Gastrocnemius medialis (tissue), 4 donors: Measurements from ENCODE around the gene CDCP2. TPM values are rescaled to one million over a fixed set of nuclear protein-coding genes. Genes with fewer than 3 reads are reported as not detected.
"Not testable (repeated sequence)": the region's sequence is repeated elsewhere in the genome, so short reads cannot be mapped to it uniquely, and the experiment has no call there.

ENCODE experiments used
- ATAC-seq, 2 donors: fragments of 150-250 bp; one replicate each; pipeline ENCODE4 v1.9.1; 2016
- DNase-seq, 2 donors: peaks; one replicate each; pipeline ENCODE4 v3.0.0-alpha.2; 2019
- H3K27ac ChIP-seq, 4 donors: fragments of 200-600 bp; sonication (generic); 1 replicate in 1 of 4; 2 replicates in 3 of 4; pipeline ENCODE4 v1.5.1; 2016 to 2018; ENCODE audit warnings: mild to moderate bottlenecking in 2 of 4, moderate library complexity in 1 of 4
- H3K27me3 ChIP-seq, 3 donors: fragments of 200-600 bp; sonication (generic) in 2 of 3; 1 replicate in 1 of 3; 2 replicates in 2 of 3; pipeline versions ENCODE4 v1.5.1 to v1.6.0; 2016 to 2019; ENCODE audit warnings: mild to moderate bottlenecking in 1 of 3, moderate library complexity in 1 of 3
- H3K36me3 ChIP-seq, 2 donors: fragments of 200-600 bp; sonication (generic) in 1 of 2; one replicate each; pipeline ENCODE4 v1.5.1; 2017 to 2018
- H3K4me1 ChIP-seq, 2 donors: fragments of 200-600 bp; sonication (generic) in 1 of 2; one replicate each; pipeline ENCODE4 v1.5.1; 2016 to 2017; ENCODE audit warnings: mild to moderate bottlenecking in 2 of 2
- H3K4me3 ChIP-seq, 4 donors: fragments of 200-600 bp; sonication (generic) in 3 of 4; 1 replicate in 1 of 4; 2 replicates in 3 of 4; pipeline ENCODE4 v1.5.1; 2016 to 2019; ENCODE audit warnings: mild to moderate bottlenecking in 2 of 4
- H3K9me3 ChIP-seq, 3 donors: fragments of 200-600 bp; sonication (generic) in 2 of 3; 1 replicate in 1 of 3; 2 replicates in 2 of 3; pipeline ENCODE4 v1.5.1; 2016 to 2019
- POLR2A ChIP-seq, 2 donors: fragments of 450-650 bp; IDR thresholded peaks; one replicate each; pipeline ENCODE4 v1.6.1; 2017; ENCODE audit warnings: antibody characterized with exemption in 2 of 2, mild to moderate bottlenecking in 2 of 2, moderate library complexity in 2 of 2
- in situ Hi-C, 4 donors: fragments of 200-750 bp; cut with MboI; loops; one replicate each; pipeline versions ENCODE4 v1.15.0 to v1.8.0; 2017; ENCODE audit warnings: low sequenced_read_pairs in 4 of 4
- intact Hi-C: fragments of 100-400 bp; cut with DNase I; formaldehyde crosslinking; loops from one replicate; pipeline ENCODE4 v1.15.1; 2023; ENCODE audit warnings: low total_unique reads
- total RNA-seq, 4 donors: library from RNA; depleted of rRNA; stranded (reverse); fragments of >200 nt; gene quantifications; one replicate each; pipeline versions ENCODE4 v1.1.0 to v1.2.3, GENCODE V29; 2016
- TF ChIP-seq, protein P1 (sequence below), 5 experiments: fragments of 450-650 bp in 3 of 5; fragments of 200-600 bp in 2 of 5; sonication (generic) in 2 of 5; IDR thresholded peaks in 4 of 5; conservative IDR thresholded peaks in 1 of 5; 1 replicate in 4 of 5; 2 replicates in 1 of 5; pipeline ENCODE4 v1.5.1; 2016 to 2019; ENCODE audit warnings: antibody characterized with exemption in 5 of 5, mild to moderate bottlenecking in 3 of 5, moderate library complexity in 3 of 5

CDCP2 gene
- total RNA-seq, 4 donors from 2014 or later: not detected

DNA sequence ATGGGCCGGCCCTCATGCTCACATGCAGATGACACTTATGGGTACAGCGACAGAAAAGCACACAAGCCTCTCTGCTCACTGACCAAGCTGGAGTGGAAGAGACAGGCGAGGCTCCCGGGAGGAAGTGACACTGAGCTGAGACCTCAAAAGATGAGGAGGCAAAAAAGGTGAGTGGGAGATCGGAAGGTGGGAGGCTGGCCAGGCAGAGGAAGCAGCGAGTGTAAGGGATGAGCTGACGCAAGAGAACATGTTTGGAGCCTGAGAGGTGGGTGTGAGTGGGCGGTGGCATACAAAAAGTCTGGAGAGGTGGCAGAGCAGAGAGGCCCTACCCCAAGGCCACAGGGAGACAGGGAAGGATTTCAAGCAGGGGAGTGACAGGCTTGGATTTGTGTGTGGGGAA lies 18.2 kb upstream of the CDCP2 start:
- Histone ChIP-seq H3K4me3 (no peak overlapping the region), H3K36me3 (no peaks in the 10 kb centered on the region), H3K4me1 (peaks cover 0 to 13% of the 10 kb centered on the region in 2 donors), H3K9me3 (no peaks in the 10 kb centered on the region), H3K27ac (no peak overlapping the region), H3K27me3 (no peaks in the 10 kb centered on the region)
- DNase-seq: no peak
- in situ Hi-C loops: no loop called here
- intact Hi-C loops: no loop called here
- no peak for ATAC-seq
- TF ChIP-seq POLR2A (IDR thresholded peaks at IDR 0.05): no peak

DNA sequence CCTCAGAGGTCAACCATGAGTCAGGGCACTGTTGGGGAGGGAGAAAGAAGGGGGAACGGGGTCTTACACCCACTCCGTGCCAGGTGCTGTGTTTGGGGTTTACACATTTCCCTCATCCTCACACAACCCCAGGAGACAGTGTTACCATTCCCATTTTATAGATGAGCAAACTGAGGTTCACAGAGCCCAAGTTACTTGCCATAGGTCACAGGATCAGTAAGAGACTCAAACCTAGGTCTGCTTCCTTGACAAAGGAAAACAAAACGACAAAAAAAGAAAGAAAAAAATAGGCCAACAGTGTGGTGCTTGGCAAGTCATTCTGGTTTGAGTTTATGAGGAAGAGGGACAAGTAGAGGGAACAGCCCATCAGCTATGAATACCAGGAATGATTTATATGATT lies 16.3 kb upstream of the CDCP2 start:
- no peaks in the 10 kb centered on the region for H3K9me3 ChIP-seq
- DNase-seq (no peak), ATAC-seq (no peak)
- in situ Hi-C loops: no loop called here
- H3K4me3 ChIP-seq: no peak overlapping the region
- H3K36me3 ChIP-seq: no peaks in the 10 kb centered on the region
- H3K27me3 ChIP-seq: no peaks in the 10 kb centered on the region
- intact Hi-C loops: no loop called here
- no peak for TF ChIP-seq POLR2A (IDR thresholded peaks at IDR 0.05)
- TF ChIP-seq, protein P1, sequence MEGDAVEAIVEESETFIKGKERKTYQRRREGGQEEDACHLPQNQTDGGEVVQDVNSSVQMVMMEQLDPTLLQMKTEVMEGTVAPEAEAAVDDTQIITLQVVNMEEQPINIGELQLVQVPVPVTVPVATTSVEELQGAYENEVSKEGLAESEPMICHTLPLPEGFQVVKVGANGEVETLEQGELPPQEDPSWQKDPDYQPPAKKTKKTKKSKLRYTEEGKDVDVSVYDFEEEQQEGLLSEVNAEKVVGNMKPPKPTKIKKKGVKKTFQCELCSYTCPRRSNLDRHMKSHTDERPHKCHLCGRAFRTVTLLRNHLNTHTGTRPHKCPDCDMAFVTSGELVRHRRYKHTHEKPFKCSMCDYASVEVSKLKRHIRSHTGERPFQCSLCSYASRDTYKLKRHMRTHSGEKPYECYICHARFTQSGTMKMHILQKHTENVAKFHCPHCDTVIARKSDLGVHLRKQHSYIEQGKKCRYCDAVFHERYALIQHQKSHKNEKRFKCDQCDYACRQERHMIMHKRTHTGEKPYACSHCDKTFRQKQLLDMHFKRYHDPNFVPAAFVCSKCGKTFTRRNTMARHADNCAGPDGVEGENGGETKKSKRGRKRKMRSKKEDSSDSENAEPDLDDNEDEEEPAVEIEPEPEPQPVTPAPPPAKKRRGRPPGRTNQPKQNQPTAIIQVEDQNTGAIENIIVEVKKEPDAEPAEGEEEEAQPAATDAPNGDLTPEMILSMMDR (IDR thresholded peaks at IDR 0.05 in 4 of 5, conservative IDR thresholded peaks at IDR 0.05 in 1 of 5): no peak
- peaks cover 0 to 13% of the 10 kb centered on the region in 2 donors for H3K4me1 ChIP-seq
- H3K27ac ChIP-seq: no peak overlapping the region

DNA sequence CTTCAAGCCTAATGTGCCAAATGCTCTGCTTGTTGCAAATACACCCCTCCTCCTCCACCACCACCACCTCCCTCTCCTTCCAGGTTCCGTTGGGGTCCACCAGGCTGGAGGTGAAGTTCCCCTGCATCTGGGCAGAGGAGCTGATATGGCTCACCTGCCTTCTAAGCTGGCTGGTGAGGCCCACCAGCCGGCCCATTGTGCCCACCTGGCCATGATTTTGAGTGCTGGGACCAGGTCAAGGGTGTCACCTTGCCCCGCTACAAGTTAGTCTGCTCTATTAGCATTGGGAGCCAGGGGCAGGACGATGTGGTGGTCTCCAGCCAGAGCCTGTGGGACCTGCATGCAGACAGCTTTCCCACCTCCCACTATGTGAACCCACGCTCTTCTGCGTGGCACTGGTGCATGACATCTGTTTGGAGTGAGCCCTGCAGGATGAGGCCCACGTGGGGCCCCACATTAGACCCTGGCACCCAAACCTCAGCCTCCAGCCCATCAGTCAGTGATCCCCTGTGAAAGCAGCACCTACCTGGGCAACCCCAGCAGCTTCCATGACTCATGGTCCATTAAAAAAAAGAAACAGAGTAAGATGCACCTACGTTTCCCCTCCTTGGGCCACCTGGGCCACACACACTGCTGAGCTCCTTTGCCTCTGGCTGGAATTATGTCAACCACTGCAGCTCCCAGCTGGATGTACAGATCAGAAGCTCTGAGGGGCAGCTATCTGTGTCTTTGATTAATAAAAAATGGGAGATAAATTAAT lies 15.6 kb upstream of the CDCP2 start:
- H3K4me1 ChIP-seq: peaks cover 0 to 7% of the 10 kb centered on the region in 2 donors
- no peaks in the 10 kb centered on the region for H3K27me3 ChIP-seq
- intact Hi-C loops: no loop called here
- H3K36me3 ChIP-seq: no peaks in the 10 kb centered on the region
- in situ Hi-C loops: no loop called here
- no peak for DNase-seq
- no peak for ATAC-seq
- H3K4me3 ChIP-seq: no peak overlapping the region
- H3K9me3 ChIP-seq: no peaks in the 10 kb centered on the region
- no peak for TF ChIP-seq POLR2A (IDR thresholded peaks at IDR 0.05)
- TF ChIP-seq, protein P1 (IDR thresholded peaks at IDR 0.05 in 4 of 5, conservative IDR thresholded peaks at IDR 0.05 in 1 of 5): no peak
- no peak overlapping the region for H3K27ac ChIP-seq

DNA sequence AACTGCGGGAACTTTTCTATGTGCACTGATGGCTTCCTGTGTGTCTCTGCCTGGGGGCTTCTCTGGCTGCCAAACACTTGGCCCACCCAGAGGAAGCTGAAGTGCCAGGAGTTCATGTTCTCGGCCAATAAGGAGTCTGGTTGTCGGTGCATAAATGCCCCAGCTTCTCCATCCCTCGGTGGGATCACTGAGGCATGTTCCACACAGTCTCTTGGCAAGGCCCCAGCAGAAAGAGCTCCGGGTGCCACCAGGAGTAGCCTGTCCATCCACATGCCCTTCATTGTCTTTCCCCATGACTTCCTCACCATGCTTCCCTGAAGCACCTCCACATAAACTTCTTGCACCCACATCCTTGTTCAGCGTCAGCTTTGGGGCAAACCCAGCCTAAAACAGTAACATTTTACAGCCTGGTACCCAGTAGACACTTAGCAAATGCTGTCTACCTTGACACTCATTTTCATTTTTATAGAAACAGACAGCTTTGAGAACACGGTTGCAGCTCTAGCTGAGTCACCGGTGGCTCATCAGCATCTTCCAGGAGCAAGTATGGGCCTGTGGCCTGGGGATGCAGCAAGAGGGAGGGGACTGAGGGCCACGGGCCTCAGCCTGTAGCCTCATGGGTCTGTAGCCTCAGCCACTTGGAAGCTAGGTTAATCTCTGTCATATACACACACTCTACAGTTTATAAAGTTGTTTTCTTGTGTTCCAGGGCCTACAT lies 14.8 kb upstream of the CDCP2 start:
- intact Hi-C loops: no loop called here
- Histone ChIP-seq H3K9me3 (no peaks in the 10 kb centered on the region), H3K27me3 (no peaks in the 10 kb centered on the region), H3K27ac (no peak overlapping the region), H3K4me3 (no peak overlapping the region), H3K4me1 (no peaks in the 10 kb centered on the region), H3K36me3 (no peaks in the 10 kb centered on the region)
- no peak for TF ChIP-seq POLR2A (IDR thresholded peaks at IDR 0.05)
- in situ Hi-C loops: no loop called here
- DNase-seq: no peak
- no peak for ATAC-seq

DNA sequence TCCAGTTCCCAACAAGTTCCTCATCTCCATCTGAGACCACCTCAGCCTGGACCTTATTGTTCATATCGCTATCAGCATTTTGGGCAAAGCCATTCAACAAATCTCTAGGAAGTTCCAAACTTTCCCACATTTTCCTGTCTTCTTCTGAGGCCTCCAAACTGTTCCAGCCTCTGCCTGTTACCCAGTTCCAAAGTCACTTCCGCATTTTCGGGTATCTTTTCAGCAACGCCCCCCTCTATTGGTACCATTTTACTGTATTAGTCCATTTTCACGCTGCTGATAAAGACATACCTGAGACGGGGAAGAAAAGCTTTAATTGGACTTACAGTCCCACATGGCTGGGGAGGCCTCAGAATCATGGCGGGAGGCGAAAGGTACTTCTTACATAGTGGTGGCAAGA lies 13.6 kb upstream of the CDCP2 start:
- H3K4me1 ChIP-seq, intact Hi-C loops, ATAC-seq, H3K27me3 ChIP-seq, in situ Hi-C loops, DNase-seq, H3K9me3 ChIP-seq, H3K27ac ChIP-seq, H3K4me3 ChIP-seq, H3K36me3 ChIP-seq: not testable (repeated sequence)

DNA sequence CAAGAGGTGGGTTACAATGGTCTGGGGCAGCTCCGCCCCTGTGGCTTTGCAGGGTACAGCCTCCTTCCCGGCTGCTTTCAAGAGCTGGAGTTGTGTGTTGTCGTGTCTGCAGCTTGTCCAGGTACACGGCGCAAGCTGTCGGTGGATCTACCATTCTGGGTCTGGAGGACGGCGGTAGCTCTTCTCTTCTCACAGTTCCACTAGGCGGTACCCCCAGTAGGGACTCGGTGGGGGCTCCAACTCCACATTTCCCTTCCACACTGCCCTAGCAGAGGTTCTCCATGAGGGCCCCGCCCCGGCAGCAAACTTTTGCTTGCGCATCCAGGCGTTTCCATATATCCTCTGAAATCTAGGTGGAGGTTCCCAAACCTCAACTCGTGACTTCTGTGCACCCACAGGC lies 12.3 kb upstream of the CDCP2 start:
- DNase-seq: no peak
- intact Hi-C loops: no loop called here

More for the DNA sequence above, 12.3 kb upstream of the CDCP2 start:
- TF ChIP-seq POLR2A (IDR thresholded peaks at IDR 0.05): no peak
- H3K4me3 ChIP-seq: no peak overlapping the region
- H3K27me3 ChIP-seq: no peaks in the 10 kb centered on the region
- no peak overlapping the region for H3K27ac ChIP-seq
- ATAC-seq: no peak
- H3K4me1 ChIP-seq: no peaks in the 10 kb centered on the region
- in situ Hi-C loops: no loop called here
- H3K36me3 ChIP-seq: no peaks in the 10 kb centered on the region
- H3K9me3 ChIP-seq: no peaks in the 10 kb centered on the region
